Measurements from ENCODE around the gene ZBTB32.

Gene ZBTB32

GRCh38 chr19:35713506-35713850 is 9.1 kb downstream of the ZBTB32 start (continued):
- no peak for TF ChIP-seq ZFHX2 (tag by site-specific recombination; conservative IDR thresholded peaks at IDR 0.05)
- no peak for TF ChIP-seq ZNF354C (tag by site-specific recombination; IDR thresholded peaks at IDR 0.05; ENCODE audit: borderline replicate concordance, low read depth)
- no peak for TF ChIP-seq ZNF174 (tag by site-specific recombination; IDR thresholded peaks at IDR 0.05)
- TF ChIP-seq BCL6B (tag by site-specific recombination; IDR thresholded peaks at IDR 0.05) = no peak

- peaks cover 17% of the 10 kb centered on the region for H3K4me1 ChIP-seq (ENCODE audit: control insufficient read depth, insufficient read depth, low read length)
- H3K27ac ChIP-seq (ENCODE audit: extremely low read depth, low read depth, low read length) = no peak overlapping the region
- CTCF ChIA-PET = interaction anchor here (0.6 to 6.0 kb wide), 9 partner anchors 10 to 360 kb away, joined by 3 to 119 read pairs (median 6); partner anchors contain the start of gene ZBTB32
- TF ChIP-seq HOXC10 (CRISPR knock-in tag; IDR thresholded peaks at IDR 0.05) (no peak), GLIS2 (tag by site-specific recombination; IDR thresholded peaks at IDR 0.05) (no peak), AEBP2 (tag by site-specific recombination; IDR thresholded peaks at IDR 0.05; ENCODE audit: borderline replicate concordance) (no peak), ZNF561 (tag by site-specific recombination; IDR thresholded peaks at IDR 0.05; ENCODE audit: borderline replicate concordance) (no peak), ZNF580 (tag by site-specific recombination; IDR thresholded peaks at IDR 0.05) (no peak), ZNF621 (tag by site-specific recombination; IDR thresholded peaks at IDR 0.05) (no peak), ZNF626 (tag by site-specific recombination; IDR thresholded peaks at IDR 0.05) (no peak), ZNF645 (tag by site-specific recombination; IDR thresholded peaks at IDR 0.05) (no peak), ZNF362 (tag by site-specific recombination; IDR thresholded peaks at IDR 0.05) (no peak), ZNF26 (tag by site-specific recombination; IDR thresholded peaks at IDR 0.05) (no peak), ZNF221 (tag by site-specific recombination; IDR thresholded peaks at IDR 0.05; ENCODE audit: borderline replicate concordance) (no peak), ZNF112 (tag by site-specific recombination; IDR thresholded peaks at IDR 0.05) (no peak), ZNF140 (tag by site-specific recombination; IDR thresholded peaks at IDR 0.05) (no peak), GLIS1 (tag by site-specific recombination; IDR thresholded peaks at IDR 0.05) (no peak)
- H3K4me3 ChIP-seq (ENCODE audit: low read depth, low read length) = no peak overlapping the region
- H3K36me3 ChIP-seq (ENCODE audit: control insufficient read depth in 2 of 2, insufficient read depth in 1 of 2, low read length in 2 of 2) = no peaks in the 10 kb centered on the region; a peak in 1 of 3 replicates
- POLR2A ChIA-PET = interaction anchor here (1.1 to 3.9 kb wide), 8 partner anchors 9 to 217 kb away, joined by 3 to 38 read pairs (median 4); partner anchors contain the start of genes LIN37, PSENEN, U2AF1L4 and ZBTB32
- H3K9me3 ChIP-seq (ENCODE audit: control insufficient read depth, insufficient read depth, low read depth, low read length) = no peaks in the 10 kb centered on the region
These were observed 9.6 kb downstream of the ZBTB32 start for GRCh38 chr19:35713904-35714495.

All from HEK293 (cell line).